ENCODE results near the gene PPP1R1C. TPM values are rescaled to one million over a fixed set of nuclear protein-coding genes. Genes with fewer than 3 reads are reported as not detected.

PPP1R1C gene
- total and polyA plus RNA-seq, 2 of the 13 experiments (the other 11 are each of a cell fraction or from before 2014, with no cell fraction given), result 1.5 to 3.5 TPM

GRCh38 chr2:181953881-181954537 lies 31.6 kb upstream of the PPP1R1C start (continued):
- TF ChIP-seq SOX13 (IDR thresholded peaks at IDR 0.05) (no peak), SOX13 (CRISPR knock-in tag; conservative IDR thresholded peaks at IDR 0.05 in 1 of 2, IDR thresholded peaks at IDR 0.05 in 1 of 2) (0 out of 4 replicates have a peak, but pooled peaks of 1 of the 2 experiments have one; percentile 9), SALL1 (CRISPR knock-in tag; IDR thresholded peaks at IDR 0.05) (peak; percentile 44), ARID3A (IDR thresholded peaks at IDR 0.05; ENCODE audit: low read depth, low read length) (peak; percentile 67; the same call in 1 of the 2 replicates), STAG1 (CRISPR knock-in tag; IDR thresholded peaks at IDR 0.05) (peak; percentile 56), ASH2L (IDR thresholded peaks at IDR 0.05; ENCODE audit: insufficient read length, low read depth, low read length) (peak; percentile 39), ZNF138 (CRISPR knock-in tag; IDR thresholded peaks at IDR 0.05; ENCODE audit: low read depth) (no peak), POLR2AphosphoS5 (IDR thresholded peaks at IDR 0.05; ENCODE audit: low read depth, low read length) (0 out of 2 replicates have a peak, but pooled peaks have one; percentile 30), MIXL1 (CRISPR knock-in tag; IDR thresholded peaks at IDR 0.05) (0 out of 2 replicates have a peak, but pooled peaks have one; percentile 30), TFDP2 (CRISPR knock-in tag; IDR thresholded peaks at IDR 0.05) (peak; percentile 45; the same call in 1 of the 2 replicates), GATAD2A (CRISPR knock-in tag; IDR thresholded peaks at IDR 0.05) (0 out of 2 replicates have a peak, but pooled peaks have one; percentile 26), ZNF292 (CRISPR knock-in tag; IDR thresholded peaks at IDR 0.05; ENCODE audit: borderline replicate concordance, low read depth) (0 out of 2 replicates have a peak, but pooled peaks have one; percentile 40), ZFY (CRISPR knock-in tag; IDR thresholded peaks at IDR 0.05) (peak; percentile 18; the same call in 1 of the 2 replicates), ZNF281 (CRISPR knock-in tag; IDR thresholded peaks at IDR 0.05; ENCODE audit: borderline replicate concordance) (peak; percentile 39; the same call in 1 of the 2 replicates), DPF2 (CRISPR knock-in tag; IDR thresholded peaks at IDR 0.05; ENCODE audit: borderline replicate concordance, low read depth) (no peak), HOMEZ (CRISPR knock-in tag; IDR thresholded peaks at IDR 0.05; ENCODE audit: low read depth) (0 out of 2 replicates have a peak, but pooled peaks have one; percentile 27), HMGXB4 (CRISPR knock-in tag; IDR thresholded peaks at IDR 0.05; ENCODE audit: borderline replicate concordance in 1 of 2, low read depth in 1 of 2) (peak; percentile 59 to 76; a peak in 2 of 4 replicates)
